Measurements from ENCODE around the gene NLRP13.

NLRP13 gene

GRCh38 chr19:55870736-55871135 is 61.4 kb downstream of the NLRP13 start:
- in situ Hi-C loops (cut with HindIII; ENCODE audit: low sequenced_read_pairs), result no loop called here
- no peak for TF ChIP-seq CTCF (IDR thresholded peaks at IDR 0.05; ENCODE audit: low read depth, low read length)
- H3K4me3 ChIP-seq (ENCODE audit: low read depth, low read length), result no peak overlapping the region
- DNase-seq (ENCODE audit: low read depth, low spot score), result no peak

- no peak for DNase-seq (ENCODE audit: low read depth, low spot score)
- no peak for TF ChIP-seq CTCF (IDR thresholded peaks at IDR 0.05; ENCODE audit: low read depth, low read length)
- in situ Hi-C loops (cut with HindIII; ENCODE audit: low sequenced_read_pairs), result no loop called here
- no peak overlapping the region for H3K4me3 ChIP-seq (ENCODE audit: low read depth, low read length)
These were observed 65.0 kb downstream of the NLRP13 start for GRCh38 chr19:55867101-55867500.

GRCh38 chr19:55866521-55866920 is 65.6 kb downstream of the NLRP13 start:
- no peak overlapping the region for H3K4me3 ChIP-seq (ENCODE audit: low read depth, low read length)
- no peak for DNase-seq (ENCODE audit: low read depth, low spot score)
- no peak for TF ChIP-seq CTCF (IDR thresholded peaks at IDR 0.05; ENCODE audit: low read depth, low read length)
- in situ Hi-C loops (cut with HindIII; ENCODE audit: low sequenced_read_pairs), result no loop called here

- in situ Hi-C loops (cut with HindIII; ENCODE audit: low sequenced_read_pairs), result no loop called here
- no peak for DNase-seq (ENCODE audit: low read depth, low spot score)
- no peak overlapping the region for H3K4me3 ChIP-seq (ENCODE audit: low read depth, low read length)
- TF ChIP-seq CTCF (IDR thresholded peaks at IDR 0.05; ENCODE audit: low read depth, low read length), result no peak
These were observed 73.2 kb downstream of the NLRP13 start for GRCh38 chr19:55858969-55859368.

- no peak for TF ChIP-seq CTCF (IDR thresholded peaks at IDR 0.05; ENCODE audit: low read depth, low read length)
- DNase-seq (ENCODE audit: low read depth, low spot score), result no peak
- in situ Hi-C loops (cut with HindIII; ENCODE audit: low sequenced_read_pairs), result no loop called here
- H3K4me3 ChIP-seq (ENCODE audit: low read depth, low read length), result no peak overlapping the region
These were observed 73.7 kb downstream of the NLRP13 start for GRCh38 chr19:55858401-55858800.

GRCh38 chr19:55857974-55858373 is 74.2 kb downstream of the NLRP13 start:
- in situ Hi-C loops (cut with HindIII; ENCODE audit: low sequenced_read_pairs), result no loop called here
- no peak for DNase-seq (ENCODE audit: low read depth, low spot score)

More at GRCh38 chr19:55857974-55858373, 74.2 kb downstream of the NLRP13 start:
- TF ChIP-seq CTCF (IDR thresholded peaks at IDR 0.05; ENCODE audit: low read depth, low read length), result no peak
- H3K4me3 ChIP-seq (ENCODE audit: low read depth, low read length), result no peak overlapping the region
